Measurements from ENCODE around the gene SUPT3H.
"Not testable (repeated sequence)": the region's sequence is repeated elsewhere in the genome, so short reads cannot be mapped to it uniquely, and the experiment has no call there.

The SUPT3H gene

DNA sequence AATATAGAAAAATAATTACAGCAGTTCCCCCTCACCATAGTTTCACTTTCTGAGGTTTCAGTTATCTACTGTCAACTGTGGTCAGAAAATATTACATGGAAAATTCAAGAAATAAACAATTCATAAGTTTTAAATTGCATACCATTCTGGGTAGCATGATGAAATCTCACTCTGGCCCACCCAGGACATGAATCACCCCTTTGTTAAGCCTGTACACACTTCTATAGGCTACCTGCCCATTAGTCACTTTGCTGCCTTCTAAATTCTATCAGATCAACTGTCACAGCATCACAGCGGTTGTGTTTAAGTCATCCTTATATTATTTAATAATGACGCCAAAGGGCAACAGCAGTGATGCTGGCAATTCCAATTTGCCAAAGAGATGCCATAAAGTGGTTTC lies 189.9 kb downstream of the SUPT3H start:
- no peak for DNase-seq
- no peaks in the 10 kb centered on the region for H3K27me3 ChIP-seq (ENCODE audit: insufficient read depth, low read depth, severe bottlenecking)
- no peak overlapping the region for H3K27ac ChIP-seq
- H3K36me3 ChIP-seq: no peaks in the 10 kb centered on the region; the same call in 1 of the 2 replicates
- no peak overlapping the region for H3K4me3 ChIP-seq (ENCODE audit: low read depth, low read length)
- no peaks in the 10 kb centered on the region for H3K9me3 ChIP-seq (ENCODE audit: severe bottlenecking)
- TF ChIP-seq, protein P1, sequence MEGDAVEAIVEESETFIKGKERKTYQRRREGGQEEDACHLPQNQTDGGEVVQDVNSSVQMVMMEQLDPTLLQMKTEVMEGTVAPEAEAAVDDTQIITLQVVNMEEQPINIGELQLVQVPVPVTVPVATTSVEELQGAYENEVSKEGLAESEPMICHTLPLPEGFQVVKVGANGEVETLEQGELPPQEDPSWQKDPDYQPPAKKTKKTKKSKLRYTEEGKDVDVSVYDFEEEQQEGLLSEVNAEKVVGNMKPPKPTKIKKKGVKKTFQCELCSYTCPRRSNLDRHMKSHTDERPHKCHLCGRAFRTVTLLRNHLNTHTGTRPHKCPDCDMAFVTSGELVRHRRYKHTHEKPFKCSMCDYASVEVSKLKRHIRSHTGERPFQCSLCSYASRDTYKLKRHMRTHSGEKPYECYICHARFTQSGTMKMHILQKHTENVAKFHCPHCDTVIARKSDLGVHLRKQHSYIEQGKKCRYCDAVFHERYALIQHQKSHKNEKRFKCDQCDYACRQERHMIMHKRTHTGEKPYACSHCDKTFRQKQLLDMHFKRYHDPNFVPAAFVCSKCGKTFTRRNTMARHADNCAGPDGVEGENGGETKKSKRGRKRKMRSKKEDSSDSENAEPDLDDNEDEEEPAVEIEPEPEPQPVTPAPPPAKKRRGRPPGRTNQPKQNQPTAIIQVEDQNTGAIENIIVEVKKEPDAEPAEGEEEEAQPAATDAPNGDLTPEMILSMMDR (IDR thresholded peaks at IDR 0.05; ENCODE audit: low read depth, low read length): no peak

DNA sequence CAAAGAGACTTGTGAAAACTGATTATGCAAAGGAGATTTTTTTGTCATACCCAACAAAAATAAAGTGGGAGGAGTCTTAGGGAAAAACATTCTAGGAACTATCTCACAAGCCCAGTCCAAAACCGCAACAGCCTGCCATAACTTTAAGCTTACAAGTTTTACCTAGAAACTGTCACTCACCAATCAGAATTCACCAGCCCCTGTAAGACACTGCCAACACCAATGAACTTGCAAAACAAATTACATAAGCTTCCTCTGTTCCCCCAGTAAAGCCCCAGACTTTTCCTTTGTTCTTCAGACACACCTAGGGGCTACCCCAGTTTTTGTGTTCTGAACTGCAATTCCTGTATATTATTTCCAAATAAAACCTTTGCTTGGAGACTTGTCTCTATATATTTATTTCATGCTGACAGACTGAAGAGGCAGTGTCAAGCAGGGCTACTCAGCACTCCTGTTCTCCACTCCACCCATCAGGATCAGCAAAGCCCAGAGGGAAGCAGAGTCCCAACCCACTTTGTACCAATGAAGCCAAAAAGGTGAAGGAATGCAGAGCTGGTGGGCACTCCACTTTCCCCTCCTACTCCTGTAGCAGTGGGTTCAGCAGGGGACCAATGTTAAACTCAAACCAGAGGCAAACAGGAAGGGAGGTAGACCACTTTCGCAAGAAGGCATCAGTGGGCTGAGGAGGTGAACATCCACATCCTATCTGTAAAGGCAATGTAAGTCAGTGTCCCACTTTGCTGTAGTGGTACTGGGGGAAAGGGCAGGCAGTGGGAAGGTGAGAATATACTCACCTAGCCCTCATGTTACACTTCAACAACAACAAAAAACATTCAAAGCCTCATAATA lies 192.1 kb downstream of the SUPT3H start:
- Histone ChIP-seq H3K36me3 (no peaks in the 10 kb centered on the region), H3K4me3 (ENCODE audit: low read depth, low read length) (no peak overlapping the region), H3K27me3 (ENCODE audit: insufficient read depth, low read depth, severe bottlenecking) (no peaks in the 10 kb centered on the region), H3K27ac (no peak overlapping the region), H3K9me3 (ENCODE audit: severe bottlenecking) (no peaks in the 10 kb centered on the region)
- TF ChIP-seq, protein P1 (IDR thresholded peaks at IDR 0.05; ENCODE audit: low read depth, low read length): no peak
- no peak for DNase-seq

DNA sequence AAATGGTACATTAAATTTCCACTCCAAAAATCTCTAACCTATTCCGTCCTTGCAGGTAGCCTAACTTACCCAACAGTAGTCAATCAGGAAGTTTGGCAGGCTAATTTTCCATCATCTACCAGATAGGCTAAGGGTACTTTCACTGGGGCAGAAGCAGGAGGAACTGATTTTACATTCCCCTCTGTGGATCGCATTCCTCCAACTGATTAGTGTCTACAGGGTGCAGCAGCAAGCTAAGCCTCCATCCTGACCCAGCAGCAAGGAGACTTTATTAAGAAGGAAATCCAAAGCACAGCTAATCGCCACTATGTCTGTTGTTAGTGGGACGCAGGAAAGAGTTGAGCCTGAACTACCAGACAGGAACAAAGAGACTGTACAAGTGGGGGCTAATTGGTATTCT lies 192.8 kb downstream of the SUPT3H start:
- DNase-seq: peak; percentile 49
- H3K4me3 ChIP-seq (ENCODE audit: low read depth, low read length): no peak overlapping the region
- TF ChIP-seq, protein P1 (IDR thresholded peaks at IDR 0.05; ENCODE audit: low read depth, low read length): no peak

DNA sequence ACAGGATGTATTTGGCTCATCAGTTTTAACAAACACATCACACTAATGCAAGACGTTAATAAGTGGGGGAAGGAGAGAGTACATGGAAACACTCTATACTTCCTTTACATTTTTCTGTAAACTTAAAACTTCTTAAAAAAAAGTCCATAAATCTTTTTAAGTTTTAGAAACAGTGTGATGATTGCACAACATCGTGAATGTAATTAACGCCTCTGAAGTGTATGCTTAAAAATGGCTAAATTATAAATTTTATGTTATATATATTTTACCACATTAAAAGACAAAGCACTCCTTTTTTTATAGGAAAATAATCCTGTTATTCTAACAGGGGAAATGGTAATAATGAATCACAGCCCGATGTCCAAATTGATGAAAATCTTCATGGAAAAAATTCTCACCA lies 193.7 kb downstream of the SUPT3H start:
- Histone ChIP-seq H3K36me3 (no peaks in the 10 kb centered on the region), H3K27me3 (ENCODE audit: insufficient read depth, low read depth, severe bottlenecking) (no peaks in the 10 kb centered on the region), H3K4me3 (ENCODE audit: low read depth, low read length) (no peak overlapping the region), H3K9me3 (ENCODE audit: severe bottlenecking) (no peaks in the 10 kb centered on the region), H3K27ac (no peak overlapping the region)
- TF ChIP-seq, protein P1 (IDR thresholded peaks at IDR 0.05; ENCODE audit: low read depth, low read length): no peak
- DNase-seq: no peak

More for the DNA sequence above, 192.8 kb downstream of the SUPT3H start:
- Histone ChIP-seq H3K9me3 (ENCODE audit: severe bottlenecking) (no peaks in the 10 kb centered on the region), H3K27me3 (ENCODE audit: insufficient read depth, low read depth, severe bottlenecking) (no peaks in the 10 kb centered on the region), H3K36me3 (no peaks in the 10 kb centered on the region), H3K27ac (no peak overlapping the region)

DNA sequence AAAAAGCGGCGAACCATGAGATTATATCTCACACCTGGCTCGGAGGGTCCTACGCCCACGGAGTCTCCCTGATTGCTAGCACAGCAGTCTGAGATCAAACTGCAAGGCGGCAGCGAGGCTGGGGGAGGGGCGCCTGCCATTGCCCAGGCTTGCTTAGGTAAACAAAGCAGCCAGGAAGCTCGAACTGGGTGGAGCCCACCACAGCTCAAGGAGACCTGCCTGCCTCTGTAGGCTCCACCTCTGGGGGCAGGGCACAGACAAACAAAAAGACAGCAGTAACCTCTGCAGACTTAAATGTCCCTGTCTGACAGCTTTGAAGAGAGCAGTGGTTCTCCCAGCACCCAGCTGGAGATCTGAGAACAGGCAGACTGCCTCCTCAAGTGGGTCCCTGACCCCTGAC lies 201.4 kb downstream of the SUPT3H start:
- not testable (repeated sequence) for DNase-seq; H3K27ac ChIP-seq; H3K27me3 ChIP-seq (ENCODE audit: insufficient read depth, low read depth, severe bottlenecking); H3K36me3 ChIP-seq; H3K4me3 ChIP-seq (ENCODE audit: low read depth, low read length); H3K9me3 ChIP-seq (ENCODE audit: severe bottlenecking)

DNA sequence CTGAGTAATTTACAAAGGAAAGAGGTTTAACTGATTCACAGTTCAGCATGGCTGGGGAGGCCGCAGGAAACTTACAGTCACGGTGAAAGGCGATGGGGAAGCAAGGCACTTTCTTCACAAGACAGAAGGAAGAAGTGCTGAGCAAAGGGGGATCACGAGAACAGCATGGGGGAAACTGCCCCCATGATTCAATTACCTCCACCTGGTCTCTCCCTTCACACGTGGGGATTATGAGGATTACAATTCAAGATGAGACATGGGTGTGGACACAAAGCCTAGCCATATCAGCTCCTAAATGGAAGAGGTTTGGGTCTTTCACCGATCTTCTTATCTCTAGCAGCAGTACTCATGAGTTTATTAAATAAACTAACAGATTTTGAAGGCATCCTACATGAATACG lies 202.5 kb downstream of the SUPT3H start:
- H3K36me3 ChIP-seq: no peaks in the 10 kb centered on the region
- H3K27me3 ChIP-seq (ENCODE audit: insufficient read depth, low read depth, severe bottlenecking): no peaks in the 10 kb centered on the region

More for the DNA sequence above, 202.5 kb downstream of the SUPT3H start:
- Histone ChIP-seq H3K27ac (no peak overlapping the region), H3K4me3 (ENCODE audit: low read depth, low read length) (no peak overlapping the region), H3K9me3 (ENCODE audit: severe bottlenecking) (no peaks in the 10 kb centered on the region)
- peak; percentile 20 for DNase-seq
- TF ChIP-seq, protein P1 (IDR thresholded peaks at IDR 0.05; ENCODE audit: low read depth, low read length): no peak

Measured in WERI-Rb-1 (cell line).